Stimulated activated CD8-positive, alpha-beta memory T cell treated with anti-CD3 and anti-CD28 coated beads, Interleukin-7, amount 100 ng/mL, for 1 hour (primary cell): ENCODE measurements around the gene MAML1.

Source experiments
- DNase-seq, 2 donors: peaks; one replicate each; pipeline ENCODE4 v3.0.0-alpha.2; 2020; ENCODE audit warnings: low read depth in 2 of 2

MAML1 gene

GRCh38 chr5:179823937-179824744 is 91.5 kb downstream of the MAML1 start:
- no peak for DNase-seq

GRCh38 chr5:179824745-179825112 is 92.1 kb downstream of the MAML1 start:
- no peak for DNase-seq

GRCh38 chr5:179825655-179826182 is 93.1 kb downstream of the MAML1 start:
- no peak for DNase-seq
